HG03064 (cell line): ENCODE measurements around the gene TMEM131L.
"Not testable (repeated sequence)": the region's sequence is repeated elsewhere in the genome, so short reads cannot be mapped to it uniquely, and the experiment has no call there.

Experiments used
- ATAC-seq: cut with Tn5 transposase; IDR thresholded peaks from one replicate; pipeline ENCODE4 v1.9.1; 2021; ENCODE audit warnings: low read depth; ENCODE audit not compliant: unreplicated experiment

The TMEM131L gene

GRCh38 chr4:153603835-153604234, 137.7 kb downstream of the TMEM131L start:
- ATAC-seq = no peak

- not testable (repeated sequence) for ATAC-seq
Observed at GRCh38 chr4:153609070-153609469, 142.9 kb downstream of the TMEM131L start.

- ATAC-seq = no peak
Observed at GRCh38 chr4:153610623-153611376, 144.6 kb downstream of the TMEM131L start.

GRCh38 chr4:153611679-153612078, 145.5 kb downstream of the TMEM131L start:
- no peak for ATAC-seq

- no peak for ATAC-seq
Observed at GRCh38 chr4:153612878-153613277, 146.7 kb downstream of the TMEM131L start.

- no peak for ATAC-seq
Observed at GRCh38 chr4:153616006-153616555, 149.9 kb downstream of the TMEM131L start.

- ATAC-seq = no peak
Observed at GRCh38 chr4:153618833-153619232, 152.7 kb downstream of the TMEM131L start.

- ATAC-seq = no peak
Observed at GRCh38 chr4:153619811-153620210, 153.7 kb downstream of the TMEM131L start.

GRCh38 chr4:153620352-153620751, 154.2 kb downstream of the TMEM131L start:
- ATAC-seq = no peak

- ATAC-seq = no peak
Observed at GRCh38 chr4:153622093-153622492, 155.9 kb downstream of the TMEM131L start.

GRCh38 chr4:153622778-153623240, 156.6 kb downstream of the TMEM131L start:
- no peak for ATAC-seq

- no peak for ATAC-seq
Observed at GRCh38 chr4:153623491-153623890, 157.3 kb downstream of the TMEM131L start.

- ATAC-seq = no peak
Observed at GRCh38 chr4:153628796-153629315, 162.7 kb downstream of the TMEM131L start.

- no peak for ATAC-seq
Observed at GRCh38 chr4:153629776-153630175, 163.6 kb downstream of the TMEM131L start.

- ATAC-seq = no peak
Observed at GRCh38 chr4:153634738-153635353, 168.7 kb downstream of the TMEM131L start.

GRCh38 chr4:153635846-153636245, 169.7 kb downstream of the TMEM131L start:
- no peak for ATAC-seq

GRCh38 chr4:153637201-153637600, 171.0 kb downstream of the TMEM131L start:
- no peak for ATAC-seq

GRCh38 chr4:153638011-153638410, 171.9 kb downstream of the TMEM131L start:
- ATAC-seq = no peak

GRCh38 chr4:153638999-153639398, 172.8 kb downstream of the TMEM131L start:
- ATAC-seq = no peak

- no peak for ATAC-seq
Observed at GRCh38 chr4:153639833-153640802, 174.0 kb downstream of the TMEM131L start.
